ENCODE measurements around the gene ABCA4. TPM values are rescaled to one million over a fixed set of nuclear protein-coding genes. Genes with fewer than 3 reads are reported as not detected.
"Not testable (repeated sequence)": the region's sequence is repeated elsewhere in the genome, so short reads cannot be mapped to it uniquely, and the experiment has no call there.

Gene ABCA4
- 10 to 100 TPM in 1 of 8 experiments, 1 to 10 TPM in 3, under 1 TPM in 4; 0.11 to 10.1 (median 0.92) TPM for total RNA-seq

- no peak within 1 kb of the TSS for H3K4me3 ChIP-seq
- peak in 1 of 8 experiments; percentile 35 for ATAC-seq (replicated peaks in 6 of 8)
- no peak within 1 kb of the TSS for H3K27ac ChIP-seq
- 74 to 94% (median 84%) methylated on average over 2 to 8 of the region's 9 CpGs; no CpG with 5 or more reads in 3 of the 10 experiments for WGBS, 10 experiments
- in situ Hi-C loops (cut with MboI; ENCODE audit: low pct_unique_long_range_greater_than_20kb in 2 of 9, low sequenced_read_pairs in 9 of 9, unreplicated experiment in 9 of 9) = no loop called here
- peaks cover 29 to 34% of the 10 kb centered on the region in 2 donors for H3K4me1 ChIP-seq (replicated peaks in 1 of 2)
These were observed at the start of gene ABCA4 for GRCh38 chr1:94120991-94121390. Gene ABCA4 (minus strand): TSS chr1:94121148. CDS start chr1:94121045, 103 bp downstream.

DNA sequence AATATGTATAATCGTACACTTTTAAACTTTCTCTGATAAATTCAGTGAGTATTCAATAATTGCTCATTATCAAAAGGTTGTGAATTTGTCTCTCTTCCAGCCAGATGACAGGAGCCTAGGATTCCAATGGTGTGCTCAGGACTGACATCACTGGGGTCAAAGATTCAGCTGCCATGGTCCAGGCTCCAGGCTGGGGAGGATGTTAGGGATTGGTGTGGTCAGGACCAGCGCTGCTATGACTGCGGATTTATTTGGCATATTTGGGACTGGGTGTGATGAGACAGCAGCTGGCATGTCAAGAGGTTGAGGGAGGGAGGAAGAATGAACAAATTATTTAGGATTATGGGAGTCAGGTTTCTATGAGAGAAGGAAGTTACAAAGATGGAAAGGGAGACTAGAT is 48.2 kb upstream of the ABCA4 start:
- WGBS, 10 experiments = 52 to 100% (median 84%) methylated on average over 1 to 3 of the region's 3 CpGs; no CpG with 5 or more reads in 3 of the 10 experiments
- in situ Hi-C loops (cut with MboI; ENCODE audit: low pct_unique_long_range_greater_than_20kb in 2 of 9, low sequenced_read_pairs in 9 of 9, unreplicated experiment in 9 of 9) = loop anchor here in 1 of 9 experiments (25.0 kb wide), 1 partner anchor 107 kb away; no protein-coding TSS in a partner anchor
- Histone ChIP-seq H3K27ac (no peak overlapping the region), H3K4me3 (no peak overlapping the region), H3K4me1 (replicated peaks in 1 of 2) (no peaks in the 10 kb centered on the region)
- no peak for ATAC-seq (replicated peaks in 6 of 8)

- ATAC-seq (replicated peaks in 6 of 8) = no peak
- 82 to 100% (median 93%) methylated on average over 1 to 5 of the region's 5 CpGs; no CpG with 5 or more reads in 3 of the 10 experiments for WGBS, 10 experiments
- Histone ChIP-seq H3K4me3 (no peak overlapping the region), H3K27ac (no peak overlapping the region), H3K4me1 (replicated peaks in 1 of 2) (peaks cover 0 to 2% of the 10 kb centered on the region in 2 donors)
- in situ Hi-C loops (cut with MboI; ENCODE audit: low pct_unique_long_range_greater_than_20kb in 2 of 9, low sequenced_read_pairs in 9 of 9, unreplicated experiment in 9 of 9) = loop anchor here in 1 of 9 experiments (25.0 kb wide), 1 partner anchor 104 kb away; no protein-coding TSS in a partner anchor
These were observed 44.9 kb upstream of the ABCA4 start for GRCh38 chr1:94165843-94166242.

GRCh38 chr1:94164885-94165284 is 43.9 kb upstream of the ABCA4 start:
- H3K4me3 ChIP-seq; H3K27ac ChIP-seq; H3K4me1 ChIP-seq (replicated peaks in 1 of 2); ATAC-seq (replicated peaks in 6 of 8): not testable (repeated sequence)
- WGBS, 10 experiments = 17 to 83% (median 78%) methylated on average over 1 to 2 of the region's 2 CpGs; no CpG with 5 or more reads in 3 of the 10 experiments
- in situ Hi-C loops (cut with MboI; ENCODE audit: low pct_unique_long_range_greater_than_20kb in 2 of 9, low sequenced_read_pairs in 9 of 9, unreplicated experiment in 9 of 9) = loop anchor here in 1 of 9 experiments (25.0 kb wide), 1 partner anchor 103 kb away; no protein-coding TSS in a partner anchor

GRCh38 chr1:94164121-94164520 is 43.2 kb upstream of the ABCA4 start:
- in situ Hi-C loops (cut with MboI; ENCODE audit: low pct_unique_long_range_greater_than_20kb in 2 of 9, low sequenced_read_pairs in 9 of 9, unreplicated experiment in 9 of 9) = loop anchor here in 1 of 9 experiments (25.0 kb wide), 1 partner anchor 102 kb away; no protein-coding TSS in a partner anchor
- ATAC-seq (replicated peaks in 6 of 8); H3K4me3 ChIP-seq; H3K4me1 ChIP-seq (replicated peaks in 1 of 2); H3K27ac ChIP-seq: not testable (repeated sequence)
- 100% methylated on average over 1 of the region's 1 CpG; no CpG with 5 or more reads in 9 of the 10 experiments for WGBS, 10 experiments

DNA sequence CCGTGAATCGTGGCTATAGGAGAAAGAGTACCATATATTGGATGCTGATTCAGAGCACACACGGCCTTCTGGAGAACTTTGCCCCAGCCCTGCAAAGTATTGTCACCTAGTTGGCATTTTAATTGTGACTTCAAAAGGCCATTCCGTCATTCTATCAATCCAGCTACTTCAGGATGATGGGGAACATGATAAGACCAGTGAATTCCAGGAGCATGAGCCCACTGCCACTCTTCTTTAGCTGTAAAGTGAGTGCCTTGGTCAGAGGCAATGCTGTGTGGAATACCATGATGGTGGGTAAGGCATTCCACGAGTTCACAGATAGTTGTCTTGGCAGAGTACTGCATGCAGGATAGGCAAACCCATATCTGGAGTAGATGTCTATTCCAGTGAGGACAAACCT is 42.3 kb upstream of the ABCA4 start:
- not testable (repeated sequence) for H3K27ac ChIP-seq; ATAC-seq (replicated peaks in 6 of 8); H3K4me3 ChIP-seq; H3K4me1 ChIP-seq (replicated peaks in 1 of 2)
- 57 to 83% (median 81%) methylated on average over 1 to 5 of the region's 5 CpGs; no CpG with 5 or more reads in 2 of the 10 experiments for WGBS, 10 experiments
- in situ Hi-C loops (cut with MboI; ENCODE audit: low pct_unique_long_range_greater_than_20kb in 2 of 9, low sequenced_read_pairs in 9 of 9, unreplicated experiment in 9 of 9) = loop anchor here in 1 of 9 experiments (25.0 kb wide), 1 partner anchor 101 kb away; no protein-coding TSS in a partner anchor

DNA sequence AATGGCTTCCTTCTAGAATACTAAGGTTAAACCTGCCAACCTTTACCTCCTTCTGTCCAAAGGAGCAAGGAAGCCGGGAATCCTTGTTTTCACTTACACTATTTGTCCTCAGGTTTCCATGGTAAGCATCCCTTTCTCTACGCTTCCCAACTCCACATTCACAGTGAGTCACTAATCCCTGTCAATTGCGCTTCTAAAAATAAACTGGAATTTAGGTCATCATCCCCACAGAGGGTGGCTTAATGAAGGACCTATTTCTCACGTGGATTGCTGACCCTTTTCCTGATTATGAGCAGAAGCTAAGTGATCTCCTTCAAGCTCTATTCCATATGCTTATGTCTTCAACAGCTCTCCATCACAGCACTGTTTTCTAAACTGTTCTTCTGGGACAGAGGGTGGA is 39.9 kb upstream of the ABCA4 start:
- H3K4me1 ChIP-seq (replicated peaks in 1 of 2) = peaks cover 0 to 3% of the 10 kb centered on the region in 2 donors
- WGBS, 10 experiments = 0 to 100% (median 38%) methylated on average over 1 to 4 of the region's 4 CpGs
- ATAC-seq (replicated peaks in 6 of 8) = peak; percentile 67 to 98 (median 88)
- in situ Hi-C loops (cut with MboI; ENCODE audit: low pct_unique_long_range_greater_than_20kb in 2 of 9, low sequenced_read_pairs in 9 of 9, unreplicated experiment in 9 of 9) = loop anchor here in 1 of 9 experiments (25.0 kb wide), 1 partner anchor 99 kb away; no protein-coding TSS in a partner anchor
- no peak overlapping the region for H3K4me3 ChIP-seq
- H3K27ac ChIP-seq = no peak overlapping the region

- in situ Hi-C loops (cut with MboI; ENCODE audit: low pct_unique_long_range_greater_than_20kb in 2 of 9, low sequenced_read_pairs in 9 of 9, unreplicated experiment in 9 of 9) = loop anchor here in 1 of 9 experiments (25.0 kb wide), 1 partner anchor 94 kb away; no protein-coding TSS in a partner anchor
- no peak overlapping the region for H3K27ac ChIP-seq
- no peak overlapping the region for H3K4me3 ChIP-seq
- H3K4me1 ChIP-seq (replicated peaks in 1 of 2) = peaks cover 0 to 3% of the 10 kb centered on the region in 2 donors
- WGBS, 10 experiments = 14 to 100% (median 79%) methylated on average over 1 of the region's 1 CpG; no CpG with 5 or more reads in 1 of the 10 experiments
- no peak for ATAC-seq (replicated peaks in 6 of 8)
These were observed 35.2 kb upstream of the ABCA4 start for GRCh38 chr1:94156096-94156625.

DNA sequence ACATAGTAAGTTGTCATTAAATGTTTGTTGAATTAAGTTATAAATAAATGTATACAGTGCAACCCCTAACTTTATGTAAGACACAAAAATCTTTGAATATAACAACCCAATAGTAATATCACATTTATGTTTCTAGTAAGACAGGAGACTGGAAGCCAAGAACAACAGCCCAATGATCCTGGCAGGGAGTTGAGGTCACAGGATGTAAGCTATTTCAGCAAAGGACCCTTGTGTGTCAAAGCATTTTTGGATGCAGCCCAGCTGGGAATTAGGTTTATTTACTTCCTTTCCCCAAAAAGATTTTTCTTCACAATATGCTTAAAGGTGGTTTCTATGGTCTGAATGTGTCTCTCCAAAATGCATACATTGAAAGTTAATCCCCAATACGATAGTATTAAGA is 34.0 kb upstream of the ABCA4 start:
- no peak for ATAC-seq (replicated peaks in 6 of 8)
- 50 to 100% (median 83%) methylated on average over 1 of the region's 1 CpG; no CpG with 5 or more reads in 6 of the 10 experiments for WGBS, 10 experiments
- Histone ChIP-seq H3K4me3 (no peak overlapping the region), H3K27ac (no peak overlapping the region), H3K4me1 (replicated peaks in 1 of 2) (no peaks in the 10 kb centered on the region)
- in situ Hi-C loops (cut with MboI; ENCODE audit: low pct_unique_long_range_greater_than_20kb in 2 of 9, low sequenced_read_pairs in 9 of 9, unreplicated experiment in 9 of 9) = loop anchor here in 1 of 9 experiments (25.0 kb wide), 1 partner anchor 93 kb away; no protein-coding TSS in a partner anchor

GRCh38 chr1:94153133-94153532 is 32.2 kb upstream of the ABCA4 start:
- WGBS, 10 experiments = 20 to 86% (median 70%) methylated on average over 1 of the region's 1 CpG; no CpG with 5 or more reads in 3 of the 10 experiments
- no peaks in the 10 kb centered on the region for H3K4me1 ChIP-seq (replicated peaks in 1 of 2)
- H3K27ac ChIP-seq = no peak overlapping the region
- no peak overlapping the region for H3K4me3 ChIP-seq
- in situ Hi-C loops (cut with MboI; ENCODE audit: low pct_unique_long_range_greater_than_20kb in 2 of 9, low sequenced_read_pairs in 9 of 9, unreplicated experiment in 9 of 9) = loop anchor here in 1 of 9 experiments (25.0 kb wide), 1 partner anchor 91 kb away; no protein-coding TSS in a partner anchor
- no peak for ATAC-seq (replicated peaks in 6 of 8)

DNA sequence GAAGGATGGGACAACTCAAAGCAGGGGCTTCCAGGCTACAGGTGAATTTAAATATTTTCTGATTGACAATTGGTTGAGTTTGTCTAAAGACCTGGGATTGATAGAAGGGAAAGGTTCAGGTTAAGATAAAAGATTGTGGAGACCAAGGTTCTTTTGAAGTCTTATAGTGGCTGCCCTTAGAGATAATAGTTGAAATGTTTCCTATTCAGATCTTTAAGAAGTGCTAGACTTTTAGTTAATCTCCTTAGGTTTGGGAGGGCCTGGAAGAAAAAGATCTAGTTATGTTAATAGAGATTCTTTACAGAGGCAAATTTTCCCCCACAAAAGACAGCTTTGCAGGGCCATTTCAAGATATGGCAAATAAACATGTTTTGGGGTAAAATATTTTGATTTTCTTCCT is 28.2 kb upstream of the ABCA4 start:
- H3K4me3 ChIP-seq; H3K27ac ChIP-seq; in situ Hi-C loops (cut with MboI; ENCODE audit: low pct_unique_long_range_greater_than_20kb in 2 of 9, low sequenced_read_pairs in 9 of 9, unreplicated experiment in 9 of 9); ATAC-seq (replicated peaks in 6 of 8); H3K4me1 ChIP-seq (replicated peaks in 1 of 2): not testable (repeated sequence)

DNA sequence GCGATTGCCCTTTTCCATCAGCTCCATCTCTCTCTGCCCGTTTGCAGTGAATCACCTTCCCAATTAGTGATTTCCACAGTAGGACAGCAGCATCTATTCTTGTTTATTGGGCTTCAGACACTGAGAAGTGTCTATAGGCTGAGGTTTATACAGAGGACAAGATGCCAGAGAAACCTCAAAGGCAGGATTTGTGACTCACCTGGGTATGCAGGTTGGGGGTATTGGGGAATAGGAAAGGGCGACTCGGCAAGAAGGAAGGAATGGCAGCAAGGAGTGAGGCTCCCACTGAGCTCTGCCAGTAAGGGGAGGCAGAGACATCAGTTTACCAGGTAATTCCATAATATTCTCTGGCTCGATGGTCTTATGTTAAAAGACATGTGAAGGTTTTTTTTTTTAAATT is 25.3 kb upstream of the ABCA4 start:
- H3K27ac ChIP-seq = no peak overlapping the region

GRCh38 chr1:94144836-94145235 is 23.9 kb upstream of the ABCA4 start:
- in situ Hi-C loops (cut with MboI; ENCODE audit: low pct_unique_long_range_greater_than_20kb in 2 of 9, low sequenced_read_pairs in 9 of 9, unreplicated experiment in 9 of 9) = no loop called here
- 22 to 100% (median 84%) methylated on average over 1 of the region's 1 CpG; no CpG with 5 or more reads in 4 of the 10 experiments for WGBS, 10 experiments

More for the DNA sequence above, 25.3 kb upstream of the ABCA4 start:
- in situ Hi-C loops (cut with MboI; ENCODE audit: low pct_unique_long_range_greater_than_20kb in 2 of 9, low sequenced_read_pairs in 9 of 9, unreplicated experiment in 9 of 9) = no loop called here
- H3K4me1 ChIP-seq (replicated peaks in 1 of 2) = no peaks in the 10 kb centered on the region
- 71 to 100% (median 90%) methylated on average over 2 to 5 of the region's 5 CpGs for WGBS, 10 experiments
- no peak for ATAC-seq (replicated peaks in 6 of 8)
- H3K4me3 ChIP-seq = no peak overlapping the region

More at GRCh38 chr1:94144836-94145235, 23.9 kb upstream of the ABCA4 start:
- peak in 1 of 8 experiments; percentile 20 for ATAC-seq (replicated peaks in 6 of 8)
- Histone ChIP-seq H3K27ac (no peak overlapping the region), H3K4me1 (replicated peaks in 1 of 2) (no peaks in the 10 kb centered on the region), H3K4me3 (no peak overlapping the region)

All from motor neuron (in vitro differentiated cells).